Measurements from ENCODE around the gene C1orf141. TPM values are rescaled to one million over a fixed set of nuclear protein-coding genes. Genes with fewer than 3 reads are reported as not detected.

The C1orf141 gene
- total and polyA plus RNA-seq, 2 donors (not counting 3 experiments of a cell fraction or from before 2014, with no cell fraction given): not detected

GRCh38 chr1:67051196-67051595, 83.6 kb downstream of the C1orf141 start:
- no peak overlapping the region for H3K9ac ChIP-seq (replicated peaks; ENCODE audit: extremely low read depth, insufficient read depth, low read length)

More at GRCh38 chr1:67051196-67051595, 83.6 kb downstream of the C1orf141 start:
- H4K20me1 ChIP-seq (replicated peaks; ENCODE audit: control insufficient read depth, extremely low read depth, insufficient read depth, low read length): no peaks in the 10 kb centered on the region
- no peak overlapping the region for H2AFZ ChIP-seq (ENCODE audit: low read depth, low read length)
- peaks cover 4% of the 10 kb centered on the region for H3K79me2 ChIP-seq (ENCODE audit: control insufficient read depth, insufficient read depth, low read length)
- no peaks in the 10 kb centered on the region for H3K36me3 ChIP-seq (ENCODE audit: control insufficient read depth in 2 of 2, extremely low read depth in 1 of 2, insufficient read depth in 2 of 2, low read length in 2 of 2)
- intact Hi-C loops (cut with micrococcal nuclease) (loop anchor here (10.0 kb wide), 1 partner anchor 414 kb away; no protein-coding TSS in a partner anchor), dilution Hi-C loops (cut with MboI; ENCODE audit: extremely low pct_ligation_motif_present, low sequenced_read_pairs) (no loop called here)
- H3K4me1 ChIP-seq (ENCODE audit: control insufficient read depth, extremely low read depth, insufficient read depth, low read length): peaks cover 13% of the 10 kb centered on the region
- TF ChIP-seq GATA2 (IDR thresholded peaks at IDR 0.05; ENCODE audit: insufficient read depth, insufficient read length, low read depth, low read length) (no peak), POLR2AphosphoS5 (IDR thresholded peaks at IDR 0.05; ENCODE audit: insufficient read depth, low read depth, low read length) (no peak), FOS (IDR thresholded peaks at IDR 0.05; ENCODE audit: borderline replicate concordance, insufficient read depth, low read length) (no peak), MAX (IDR thresholded peaks at IDR 0.05; ENCODE audit: insufficient read depth, insufficient read length) (no peak), MYC (IDR thresholded peaks at IDR 0.05; ENCODE audit: low read depth, low read length) (no peak), CTCF (IDR thresholded peaks at IDR 0.05; ENCODE audit: extremely low read depth in 1 of 2, insufficient read depth in 1 of 2, low read depth in 1 of 2, low read length in 2 of 2) (no peak), POLR2A (IDR thresholded peaks at IDR 0.05; ENCODE audit: low read depth, low read length) (no peak), JUN (IDR thresholded peaks at IDR 0.05; ENCODE audit: borderline replicate concordance, insufficient read depth, insufficient read length, low read depth) (no peak), EZH2 (IDR thresholded peaks at IDR 0.05; ENCODE audit: borderline replicate concordance, low read depth, low read length, severe bottlenecking) (no peak)
- H3K4me2 ChIP-seq (ENCODE audit: insufficient read depth, low read length): no peak overlapping the region
- H3K4me3 ChIP-seq (replicated peaks in 1 of 3; ENCODE audit: insufficient read depth in 1 of 3, low read depth in 1 of 3, low read length in 3 of 3): no peak overlapping the region
- H3K27ac ChIP-seq (ENCODE audit: insufficient read depth, low read depth, low read length): no peak overlapping the region
- no TSS peak for BruUV-seq (replicated peaks)
- H3K9me3 ChIP-seq (replicated peaks; ENCODE audit: control insufficient read depth, insufficient read depth, low read length): no peaks in the 10 kb centered on the region
- H3K27me3 ChIP-seq (ENCODE audit: control insufficient read depth in 2 of 2, insufficient read depth in 2 of 2, low read length in 2 of 2): no peaks in the 10 kb centered on the region
- ChIA-PET POLR2A (no interaction called here), CTCF (interaction anchor here (1.1 to 3.4 kb wide), 2 partner anchors 10 to 55 kb away, joined by 6 to 21 read pairs; no protein-coding TSS in a partner anchor)
- no peaks in the 10 kb centered on the region for H3K9me1 ChIP-seq (replicated peaks; ENCODE audit: control insufficient read depth, extremely low read depth, insufficient read depth, low read length)
- DNase-seq (ENCODE audit: low read depth, low spot score) (no peak), FAIRE-seq (no peak)

Data from endothelial cell of umbilical vein (primary cell).